ENCODE results near the gene ZFP36L2.

The ZFP36L2 gene

DNA sequence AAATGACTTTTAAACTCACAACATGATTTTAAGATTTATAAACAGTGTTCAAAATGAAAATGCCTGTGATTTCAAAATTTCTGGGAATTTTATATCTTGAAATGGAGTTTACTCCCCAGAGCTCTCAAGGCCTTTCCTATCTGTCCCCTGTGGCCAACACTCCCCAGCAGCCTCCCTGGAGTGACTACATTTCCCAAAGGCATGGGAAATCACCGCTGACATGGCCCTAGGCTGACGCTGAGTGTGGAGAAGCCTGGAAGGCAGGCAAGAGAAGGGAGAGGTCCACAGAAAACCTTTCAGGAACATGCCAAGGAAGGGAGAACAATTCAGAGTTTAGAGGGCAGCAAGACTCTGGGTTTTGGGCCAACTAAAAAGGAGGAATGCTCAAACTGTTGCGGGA is 20.2 kb upstream of the ZFP36L2 start:
- no peak for DNase-seq (ENCODE audit: low read depth in 2 of 2)

DNA sequence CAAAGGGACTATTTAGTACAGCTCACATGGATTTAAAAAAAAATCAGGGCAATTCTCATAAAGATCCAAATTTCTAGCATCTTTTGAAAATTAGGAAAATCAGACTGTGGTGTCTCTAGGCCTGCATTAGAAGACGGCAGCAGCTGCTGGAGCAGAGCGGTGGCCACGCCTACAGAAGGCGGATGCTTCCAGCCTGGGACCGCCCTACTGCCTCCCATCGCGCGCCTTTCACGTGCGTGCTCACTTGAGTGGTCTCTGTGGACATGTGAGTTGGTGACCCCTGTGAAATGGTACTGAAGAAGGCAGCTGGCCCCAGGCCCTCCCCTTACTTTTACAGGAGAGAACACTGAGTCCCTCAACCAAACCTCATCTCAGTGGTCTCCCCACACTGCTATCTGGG is 15.2 kb upstream of the ZFP36L2 start:
- no peak for DNase-seq (ENCODE audit: low read depth in 2 of 2)

DNA sequence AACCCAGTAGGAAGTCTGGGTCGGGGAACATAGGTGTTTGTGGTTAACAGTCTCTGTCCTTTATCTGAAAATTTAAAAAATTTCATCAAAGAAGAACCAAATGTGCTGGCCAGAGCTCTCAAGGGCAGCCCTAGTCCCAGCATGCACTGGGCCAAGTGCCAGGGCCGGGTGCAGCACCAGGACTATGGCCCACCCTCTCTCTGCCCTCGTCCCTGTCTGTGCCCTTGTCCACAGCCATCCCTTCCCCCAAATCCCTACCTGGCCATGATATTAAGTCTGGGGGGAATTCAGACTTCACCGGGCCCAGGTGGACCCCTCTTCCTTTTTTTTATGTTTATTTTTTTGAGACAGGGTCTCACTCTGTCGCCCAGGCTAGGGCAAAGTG is 14.4 kb upstream of the ZFP36L2 start:
- DNase-seq (ENCODE audit: low read depth in 2 of 2): no peak

DNA sequence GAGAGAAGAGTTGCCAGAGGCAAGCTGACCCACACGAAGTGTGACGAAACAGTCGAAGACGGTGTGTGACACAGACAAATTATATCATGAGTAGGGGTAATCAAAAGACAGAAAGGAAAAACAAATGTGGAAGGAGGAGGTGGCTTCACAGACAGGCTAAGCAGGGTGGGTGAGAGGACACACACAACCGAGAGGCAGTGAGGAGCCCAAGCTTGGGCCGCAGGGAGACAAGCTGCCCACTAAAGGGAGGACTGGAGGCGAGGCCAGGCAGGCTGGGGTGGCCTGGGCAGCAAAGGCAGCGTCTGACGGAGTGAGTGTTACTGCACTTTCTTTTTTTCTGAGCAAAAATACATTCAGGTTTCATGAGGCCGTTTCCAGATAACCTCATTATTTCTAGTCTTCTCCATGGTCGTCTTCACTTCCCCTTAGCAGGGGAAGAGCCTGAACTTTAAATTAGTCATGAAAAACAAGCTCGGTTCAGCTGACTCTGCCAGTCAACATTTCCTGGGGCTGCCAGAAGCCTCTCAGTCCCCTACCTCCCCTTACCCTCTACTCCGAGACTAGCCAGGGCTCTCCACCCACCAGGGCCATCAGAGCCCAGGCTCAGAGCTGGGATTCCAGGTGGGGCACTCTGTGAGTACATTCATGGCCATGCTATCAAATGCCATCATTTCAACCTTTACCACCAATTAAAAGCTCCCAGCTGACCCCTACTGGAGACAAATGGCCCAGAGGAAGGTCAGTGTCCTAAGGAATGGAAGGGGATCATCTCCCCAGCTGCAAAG is 13.8 kb upstream of the ZFP36L2 start:
- no peak for DNase-seq (ENCODE audit: low read depth in 2 of 2)

DNA sequence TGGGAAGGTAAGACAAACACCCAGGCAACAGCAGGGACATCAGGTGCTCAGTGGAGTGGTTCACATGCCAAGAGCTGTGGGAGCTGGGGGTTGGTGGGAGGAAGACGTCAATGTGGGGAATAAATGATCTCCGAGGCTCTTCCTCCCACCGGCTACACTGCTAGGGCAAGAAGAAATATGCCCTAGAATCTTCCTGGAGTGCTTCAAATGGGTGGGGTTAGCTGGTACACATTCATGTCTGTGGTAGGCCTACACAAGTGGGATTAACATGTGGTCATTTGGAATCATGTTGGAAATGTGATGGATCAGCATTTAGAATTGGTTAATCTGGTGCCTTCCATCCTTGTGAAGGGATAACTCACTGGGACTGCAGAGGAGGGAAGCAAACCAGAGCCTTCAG is 12.4 kb upstream of the ZFP36L2 start:
- no peak for DNase-seq (ENCODE audit: low read depth in 2 of 2)

DNA sequence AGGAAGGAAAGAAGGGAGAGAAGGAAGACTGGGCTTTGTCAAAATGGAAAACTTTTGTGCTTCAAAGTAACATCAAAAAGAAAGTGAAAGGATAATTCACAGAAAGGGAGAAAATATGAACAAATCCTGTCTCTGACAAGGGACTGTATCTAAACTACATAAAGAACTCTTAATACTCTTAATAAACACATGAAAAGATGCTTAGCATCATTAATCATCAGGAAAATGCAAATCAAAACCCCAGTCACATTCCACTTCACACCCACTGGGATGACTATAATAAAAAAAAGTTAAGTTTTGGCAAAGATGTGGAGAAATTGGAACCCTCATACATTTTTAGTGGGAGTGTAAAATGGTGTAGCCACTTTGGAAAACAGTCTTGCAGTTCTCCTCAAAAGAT is 11.8 kb upstream of the ZFP36L2 start:
- no peak for DNase-seq (ENCODE audit: low read depth in 2 of 2)

DNA sequence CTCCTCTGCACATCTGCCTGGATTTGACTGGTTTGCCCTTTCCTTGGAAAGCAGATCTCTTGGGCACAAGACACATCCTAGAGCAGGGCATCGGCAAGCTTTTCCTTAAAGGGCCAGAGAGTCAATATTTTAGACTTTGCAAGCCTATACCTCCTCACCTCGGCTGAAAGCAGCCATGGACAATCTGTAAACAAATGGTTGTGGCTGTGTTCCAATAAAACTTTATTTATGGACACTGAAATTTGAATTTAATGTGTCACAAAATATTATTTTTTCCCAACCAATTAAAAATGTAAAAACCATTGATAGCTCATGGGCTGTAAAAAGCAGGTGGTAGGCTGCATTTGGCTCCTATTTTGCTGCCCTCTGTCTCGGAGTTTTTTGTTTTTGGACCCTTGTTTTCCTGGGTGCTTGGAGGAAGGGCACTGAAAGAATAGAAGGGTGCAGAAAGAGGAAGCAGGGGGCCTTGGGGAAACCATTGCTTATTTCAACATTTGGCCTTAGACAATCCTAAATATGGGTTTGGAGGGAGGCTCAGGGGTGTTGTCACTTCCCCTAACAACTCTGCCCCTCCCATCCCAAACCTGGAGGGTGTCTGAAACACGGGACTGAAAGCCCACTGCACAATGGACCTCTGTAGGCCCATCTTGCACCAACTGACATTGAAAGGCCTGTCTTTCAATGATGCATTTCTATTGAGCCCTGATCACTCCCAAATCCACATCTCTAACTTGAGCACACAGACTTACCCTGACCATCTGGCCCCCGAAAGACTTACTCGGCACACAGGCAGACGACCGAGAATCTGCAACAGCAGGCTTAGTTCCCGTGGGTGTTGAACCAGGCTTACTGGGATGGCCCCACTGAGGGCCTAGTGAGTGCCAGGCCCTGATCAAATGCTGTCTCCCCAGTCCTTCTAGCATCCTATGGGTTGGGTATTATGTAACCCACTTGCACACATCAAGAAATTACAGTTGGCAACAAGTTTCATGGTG is 7.1 kb upstream of the ZFP36L2 start:
- DNase-seq (ENCODE audit: low read depth in 2 of 2): no peak

DNA sequence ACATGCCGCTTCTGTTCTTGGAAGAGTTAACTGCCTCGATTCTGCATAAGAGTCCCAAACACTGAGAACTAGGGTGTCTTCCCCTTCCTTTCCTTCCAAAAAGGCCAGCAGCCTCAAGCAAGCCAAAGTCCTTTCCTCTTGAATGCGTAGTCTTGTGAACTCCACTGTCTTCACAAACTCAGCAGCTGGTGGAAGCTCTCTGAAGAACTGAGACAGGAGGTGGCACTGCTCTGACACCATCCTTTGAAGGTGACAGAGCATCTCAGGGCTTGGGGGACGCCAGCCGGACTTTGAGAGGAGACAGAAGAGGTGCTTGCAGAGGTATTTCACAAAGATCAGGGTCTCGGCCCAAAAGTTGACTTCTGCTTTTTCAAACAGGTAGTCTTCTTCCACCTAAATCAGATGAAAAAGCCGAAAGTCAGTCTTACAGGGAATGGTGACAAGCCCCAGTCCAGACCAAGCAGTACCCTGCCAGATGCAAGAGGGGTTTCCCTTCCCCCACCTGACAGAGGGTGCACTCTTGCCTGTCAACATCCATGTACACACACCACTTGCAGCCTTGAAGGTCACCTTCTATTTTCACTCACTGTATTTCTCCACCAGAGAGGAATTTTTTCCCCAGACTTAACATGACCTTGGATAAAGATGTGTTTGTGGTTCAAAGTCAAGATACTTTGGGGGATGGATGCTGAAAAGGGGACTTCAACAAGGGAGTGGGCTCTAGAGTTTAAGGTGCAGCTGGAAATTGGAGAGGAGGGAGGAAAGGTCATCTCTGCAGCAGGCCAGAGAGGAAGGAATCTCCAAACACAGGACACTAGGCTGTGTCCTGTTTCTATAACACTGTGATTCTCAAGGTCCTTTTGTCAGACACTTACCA is 4.8 kb upstream of the ZFP36L2 start:
- no peak for DNase-seq (ENCODE audit: low read depth in 2 of 2)

DNA sequence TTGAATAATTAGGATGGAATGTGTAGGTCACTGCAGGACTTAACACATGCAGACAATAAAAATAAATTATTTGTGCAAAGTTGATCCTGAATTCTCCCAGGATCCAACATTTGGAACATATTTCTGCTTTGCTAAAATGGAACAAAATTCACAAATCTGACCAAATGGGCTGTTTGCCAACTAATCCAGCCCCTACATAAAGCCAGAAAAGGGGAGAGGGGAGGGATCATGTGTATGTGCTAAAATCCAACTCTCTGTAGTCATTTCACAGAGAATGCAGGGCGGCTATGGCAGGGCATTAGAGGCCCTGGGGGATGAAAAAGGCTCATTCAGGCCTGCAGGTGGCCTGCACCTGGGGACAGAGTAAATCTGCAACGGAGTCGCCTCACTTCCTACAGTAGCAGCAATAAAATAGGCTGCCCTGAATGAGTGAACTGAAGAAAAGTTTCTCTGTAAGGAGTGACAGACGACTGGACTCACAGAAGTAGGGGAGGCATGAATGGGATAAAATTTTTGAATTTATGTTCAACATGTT is 4.0 kb upstream of the ZFP36L2 start:
- no peak for DNase-seq (ENCODE audit: low read depth in 2 of 2)

DNA sequence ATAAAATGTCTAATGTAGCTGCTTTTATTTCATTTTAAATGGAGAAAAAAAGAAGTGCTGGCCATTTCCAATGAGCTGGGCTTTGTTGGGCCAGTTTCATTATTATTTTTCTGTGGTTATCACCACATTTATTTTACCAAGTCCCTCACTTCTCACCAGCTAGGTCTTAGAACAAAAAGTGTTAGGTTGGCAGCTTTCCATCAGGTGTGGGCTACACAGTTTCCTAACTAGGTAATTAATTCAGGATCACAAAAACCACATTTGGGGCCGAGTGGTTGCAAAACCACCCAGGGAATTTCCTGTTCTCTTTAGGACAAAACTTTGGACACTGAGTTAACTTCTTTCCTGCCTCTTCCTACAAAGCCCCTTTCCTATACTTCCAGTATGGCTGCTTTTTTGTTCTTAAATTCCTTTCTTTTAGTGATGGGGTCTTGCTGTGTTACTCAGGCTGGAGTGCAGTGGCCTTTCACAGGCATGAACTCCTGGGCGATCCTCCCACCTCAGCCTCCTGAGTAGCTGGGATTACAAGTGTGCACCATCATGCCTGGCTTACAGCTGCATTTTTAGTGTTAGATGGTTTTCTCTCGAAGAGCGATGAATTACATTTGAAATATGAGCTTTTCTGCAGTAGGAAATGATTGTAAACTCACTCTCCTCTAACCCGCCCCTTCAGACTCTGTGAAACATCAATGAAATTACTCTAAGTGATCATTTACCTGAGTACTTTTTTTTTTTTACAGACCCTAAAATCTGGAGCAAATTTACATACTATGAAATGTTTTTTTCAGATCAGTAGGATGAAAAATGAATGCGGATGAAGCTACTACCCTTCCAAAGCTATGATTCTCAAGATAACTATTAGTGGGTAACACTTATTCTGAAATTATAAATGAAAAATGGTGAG is 2.6 kb upstream of the ZFP36L2 start:
- DNase-seq (ENCODE audit: low read depth in 2 of 2): no peak

DNA sequence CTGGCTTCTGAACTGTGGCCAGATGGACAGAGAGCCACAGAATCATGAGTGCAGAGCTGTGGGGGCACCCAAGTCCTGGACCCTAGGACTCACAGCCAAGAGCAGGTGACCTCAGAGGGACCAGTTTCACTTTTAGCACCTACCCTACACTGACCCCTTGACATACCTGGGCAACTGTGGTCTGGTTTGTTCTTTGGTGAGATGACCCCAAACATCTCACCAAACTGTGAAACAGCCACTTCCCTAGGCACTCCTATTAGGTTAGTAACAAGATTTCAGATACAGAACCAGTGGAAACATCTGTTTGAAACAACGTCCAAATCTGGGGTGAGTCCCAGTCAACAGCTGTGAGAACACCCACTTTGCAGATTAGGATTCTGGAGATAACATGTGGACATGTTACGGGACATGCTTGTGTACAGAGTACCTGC is 1.9 kb upstream of the ZFP36L2 start:
- no peak for DNase-seq (ENCODE audit: low read depth in 2 of 2)

DNA sequence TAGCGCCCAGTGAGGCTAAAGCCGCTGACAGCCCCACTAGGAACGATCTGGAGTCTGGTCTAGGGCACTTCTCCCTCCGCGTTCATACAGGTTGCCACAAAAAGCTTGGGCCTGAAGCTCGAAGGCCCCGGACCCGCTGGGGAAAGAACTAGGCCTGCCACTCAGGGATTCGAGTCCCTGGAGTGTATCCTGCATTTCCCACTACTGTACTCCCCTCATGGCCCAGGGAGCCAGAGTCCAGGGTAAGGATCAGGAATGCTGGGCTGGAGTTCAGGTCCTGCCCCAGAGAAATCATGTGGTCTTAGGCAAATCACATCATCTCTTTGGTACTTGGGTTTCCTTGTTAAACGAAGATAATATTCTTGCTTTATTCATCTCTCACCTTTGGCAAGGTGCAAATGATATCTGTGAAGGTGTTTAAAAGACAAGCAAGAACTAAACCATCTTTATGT is 1.4 kb upstream of the ZFP36L2 start:
- no peak for DNase-seq (ENCODE audit: low read depth in 2 of 2)

DNA sequence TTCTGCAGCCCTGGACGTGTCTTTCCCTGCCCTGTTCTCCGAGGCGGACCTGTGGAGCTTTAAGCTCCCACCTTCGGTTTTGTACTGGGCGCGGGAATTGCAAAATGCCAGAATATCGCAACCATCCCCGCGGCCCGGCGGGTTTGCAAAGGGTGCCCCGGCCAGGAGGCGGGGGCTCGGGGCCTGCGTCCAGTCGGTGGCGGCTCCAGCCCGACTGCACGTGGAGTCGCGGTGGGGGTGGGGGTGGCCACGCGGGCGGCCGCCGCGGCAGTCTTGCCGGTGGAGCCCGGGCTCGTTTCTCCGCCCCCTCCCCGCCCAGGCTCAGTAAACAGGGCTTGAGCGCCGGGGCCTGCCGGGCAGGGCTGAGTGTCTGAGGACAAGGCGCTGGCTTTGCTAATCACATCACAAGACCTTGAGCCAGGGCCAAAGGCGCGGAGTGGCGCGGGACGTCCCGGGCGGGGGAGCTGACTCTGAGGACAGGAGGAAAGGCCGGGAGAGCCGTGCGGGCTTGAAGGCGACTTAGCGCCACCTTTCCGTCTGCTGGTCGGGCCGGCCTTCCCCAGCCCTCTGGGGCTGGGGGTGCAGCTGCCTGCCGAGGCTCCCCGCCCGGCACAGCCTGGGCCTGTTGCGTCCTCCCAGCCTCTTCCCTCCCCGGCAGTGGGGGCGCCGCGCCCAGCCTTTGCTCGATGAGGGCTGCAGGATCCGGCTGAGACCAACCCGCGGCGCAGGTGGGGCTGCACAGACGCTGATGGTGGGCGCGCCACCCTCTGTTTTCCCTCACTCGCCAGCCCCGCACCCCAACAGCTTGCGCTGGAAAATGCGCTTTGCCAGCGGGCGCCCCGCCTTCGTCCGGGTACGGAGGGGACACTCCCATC is 786 bp upstream of the ZFP36L2 start:
- no peak for DNase-seq (ENCODE audit: low read depth in 2 of 2)

DNA sequence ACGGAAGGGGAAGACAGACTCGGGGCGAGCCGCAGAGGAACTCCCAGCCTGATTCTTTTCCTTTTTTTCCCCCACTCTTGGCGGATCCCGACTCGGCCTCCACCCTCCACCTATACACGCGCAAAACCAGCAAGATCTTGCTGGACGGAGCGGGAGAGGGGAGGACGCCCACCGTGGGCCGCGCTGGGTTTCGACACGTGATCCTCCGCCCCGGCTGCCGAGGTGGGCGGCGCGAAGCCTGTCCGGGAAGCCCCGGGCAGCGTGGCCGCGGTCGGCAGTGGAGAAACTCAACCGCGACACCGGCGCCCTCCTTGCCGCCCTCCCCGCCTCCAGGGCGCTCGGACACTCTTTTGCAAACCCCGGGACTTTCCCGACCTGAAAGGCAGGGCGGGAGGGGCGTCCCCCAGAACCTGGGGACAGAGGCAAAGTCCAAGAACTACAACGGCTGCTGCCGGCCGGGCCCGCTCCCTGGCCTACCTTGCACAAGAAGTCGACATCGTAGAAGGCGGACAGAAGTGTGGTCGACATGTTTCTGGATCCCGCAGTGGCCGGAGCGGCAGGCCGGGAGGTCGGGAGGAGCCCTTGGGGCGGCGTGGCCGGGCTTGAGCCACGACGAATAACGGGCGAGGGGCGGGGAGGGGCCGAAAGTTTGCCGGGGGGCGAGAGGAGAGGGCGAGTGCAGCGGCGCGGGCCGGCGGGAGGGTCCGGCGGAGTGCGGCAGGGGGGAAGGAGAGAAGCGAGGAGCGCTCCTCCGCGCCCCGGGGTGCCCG is 433 bp downstream of the ZFP36L2 start:
- DNase-seq (ENCODE audit: low read depth in 2 of 2): no peak

DNA sequence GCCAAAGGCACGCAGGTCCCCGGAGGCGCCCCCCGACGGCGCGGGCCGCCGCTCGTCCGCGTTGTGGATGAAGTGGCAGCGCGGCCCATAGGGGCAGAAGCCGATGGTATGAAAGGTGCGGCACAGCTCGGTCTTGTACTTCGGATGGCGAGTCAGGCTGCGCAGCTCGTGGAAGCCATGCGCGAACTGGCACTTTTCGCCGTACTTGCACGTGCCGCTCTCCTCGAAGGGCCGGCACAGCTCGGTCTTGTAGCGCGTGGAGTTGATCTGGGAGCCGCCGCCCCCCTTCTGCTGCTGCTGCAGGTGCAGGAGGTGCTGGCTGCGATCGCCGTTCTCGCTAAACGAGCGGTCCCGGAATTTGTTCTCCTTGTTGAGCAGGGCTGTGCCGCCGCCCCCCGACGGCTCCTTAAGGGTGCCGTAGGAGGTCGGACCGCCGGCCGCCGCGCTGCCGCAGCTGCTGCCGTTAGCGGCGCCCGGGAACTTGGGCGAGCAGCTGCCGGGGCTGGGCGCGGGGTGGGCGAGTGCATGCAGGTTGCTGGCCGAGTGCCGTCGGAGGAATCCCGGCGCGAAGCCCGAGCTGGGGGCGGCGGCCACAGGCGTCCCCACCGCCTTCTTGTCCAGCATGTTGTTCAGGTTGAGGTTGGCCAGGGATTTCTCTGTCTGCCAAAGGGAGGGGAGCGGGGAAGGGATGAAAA is 1.2 kb downstream of the ZFP36L2 start:
- DNase-seq (ENCODE audit: low read depth in 2 of 2): no peak

DNA sequence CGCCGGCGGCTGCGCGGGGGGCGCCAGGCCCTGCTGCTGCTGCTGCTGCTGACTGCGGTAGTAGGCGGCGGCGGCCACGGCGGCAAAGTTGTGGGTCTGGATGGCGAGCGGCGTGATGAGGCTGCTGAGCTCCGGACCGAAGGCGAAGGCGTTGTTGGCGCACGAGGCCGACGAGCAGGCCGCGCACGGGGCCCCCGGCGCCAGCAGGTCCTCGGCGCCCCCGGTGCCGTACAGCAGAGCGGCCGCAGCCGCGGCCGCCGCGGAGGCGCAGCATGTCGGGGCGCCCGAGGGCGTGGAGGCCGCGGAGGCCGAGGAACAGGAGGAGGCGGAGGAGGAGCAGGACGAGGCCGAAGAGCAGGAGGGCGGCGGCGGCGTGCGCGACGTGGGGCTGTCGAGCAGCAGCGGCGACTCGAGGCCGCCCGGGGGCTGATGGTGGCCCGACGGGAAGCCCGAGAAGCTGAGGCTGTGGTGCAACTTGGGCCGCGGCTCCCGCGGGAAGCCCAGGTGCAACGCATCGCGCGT is 1.8 kb downstream of the ZFP36L2 start:
- DNase-seq (ENCODE audit: low read depth in 2 of 2): no peak

DNA sequence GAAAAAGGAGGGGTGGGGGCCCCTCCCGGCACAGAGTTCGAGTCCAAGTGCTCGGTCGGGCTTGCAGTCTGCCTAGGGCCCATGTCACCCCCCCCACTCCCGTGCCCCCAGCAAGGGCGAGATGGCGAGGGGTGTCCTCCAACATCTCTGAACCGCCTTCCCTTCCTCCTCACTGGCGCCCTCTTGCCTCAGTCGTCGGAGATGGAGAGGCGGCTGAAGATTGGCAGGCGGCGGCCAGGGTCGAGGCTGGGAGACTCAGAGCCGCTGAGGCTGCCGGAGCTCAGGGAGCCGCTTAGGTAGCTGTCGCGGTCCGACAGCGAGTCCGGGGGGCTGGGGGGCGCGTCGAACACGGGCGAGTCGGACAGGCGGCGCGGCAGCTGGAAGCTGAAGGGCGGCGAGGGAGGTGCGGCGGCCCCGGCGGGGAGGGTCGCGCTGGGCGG is 2.3 kb downstream of the ZFP36L2 start:
- DNase-seq (ENCODE audit: low read depth in 2 of 2): no peak

DNA sequence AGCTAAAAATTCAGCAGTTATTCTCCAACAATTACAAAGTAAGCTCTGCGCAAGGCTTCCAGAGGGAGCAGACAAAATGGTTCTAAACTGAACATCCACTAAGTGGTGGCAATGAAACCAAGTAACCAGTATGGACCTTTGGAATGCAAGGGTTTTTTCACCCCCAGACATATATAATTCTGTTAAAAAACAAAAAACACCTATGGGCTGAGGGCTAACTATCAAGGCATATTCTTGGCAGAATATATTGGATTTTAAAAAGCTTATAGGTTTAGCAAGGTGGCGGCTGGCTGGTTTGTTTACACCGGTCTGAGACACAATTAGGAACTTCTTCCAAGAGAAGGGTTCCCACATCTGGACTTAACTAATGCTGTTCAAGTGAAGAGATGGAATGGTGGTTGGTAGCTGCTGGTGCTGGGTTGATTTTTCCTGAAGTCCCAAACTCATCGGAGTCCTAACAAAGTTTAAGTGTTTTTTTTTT is 2.8 kb downstream of the ZFP36L2 start:
- no peak for DNase-seq (ENCODE audit: low read depth in 2 of 2)
